GM21360 (cell line): ENCODE results near the gene HNRNPUL1.
A peak's percentile ranks its signal among the peaks of the same experiment; 100 is the strongest.

Source experiments
- ATAC-seq: cut with Tn5 transposase; IDR thresholded peaks from one replicate; pipeline ENCODE4 v1.9.1; 2021; ENCODE audit warnings: mild to moderate bottlenecking, moderate library complexity; ENCODE audit not compliant: unreplicated experiment

Gene HNRNPUL1

GRCh38 chr19:41307090-41307875 lies 43.1 kb downstream of the HNRNPUL1 start:
- no peak for ATAC-seq

DNA sequence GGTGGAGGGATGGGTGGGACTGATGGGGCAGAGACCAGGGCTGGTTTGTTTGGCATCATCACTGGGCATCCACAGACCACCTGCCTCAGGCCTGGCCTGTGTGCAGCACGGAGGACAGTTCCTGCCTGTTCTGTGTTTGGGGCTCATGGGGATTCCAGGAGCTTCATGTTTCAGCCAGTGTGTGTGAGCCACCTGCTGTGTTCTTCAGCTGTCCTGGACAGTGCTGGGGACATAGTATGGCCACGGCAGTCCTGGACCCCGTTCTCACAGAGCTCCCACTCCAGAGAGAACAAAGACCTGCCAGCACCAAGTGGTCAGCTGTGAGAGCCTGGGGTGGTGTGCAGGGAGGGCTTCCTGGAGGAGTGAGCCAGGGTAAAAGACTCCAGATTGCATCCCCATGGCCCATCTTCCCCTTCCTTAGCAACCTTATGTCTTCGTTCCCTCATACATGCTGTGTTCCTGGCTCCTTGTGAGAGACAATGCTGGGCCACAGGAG lies 43.8 kb downstream of the HNRNPUL1 start:
- ATAC-seq: no peak

GRCh38 chr19:41308450-41309179 lies 44.4 kb downstream of the HNRNPUL1 start:
- ATAC-seq: no peak

DNA sequence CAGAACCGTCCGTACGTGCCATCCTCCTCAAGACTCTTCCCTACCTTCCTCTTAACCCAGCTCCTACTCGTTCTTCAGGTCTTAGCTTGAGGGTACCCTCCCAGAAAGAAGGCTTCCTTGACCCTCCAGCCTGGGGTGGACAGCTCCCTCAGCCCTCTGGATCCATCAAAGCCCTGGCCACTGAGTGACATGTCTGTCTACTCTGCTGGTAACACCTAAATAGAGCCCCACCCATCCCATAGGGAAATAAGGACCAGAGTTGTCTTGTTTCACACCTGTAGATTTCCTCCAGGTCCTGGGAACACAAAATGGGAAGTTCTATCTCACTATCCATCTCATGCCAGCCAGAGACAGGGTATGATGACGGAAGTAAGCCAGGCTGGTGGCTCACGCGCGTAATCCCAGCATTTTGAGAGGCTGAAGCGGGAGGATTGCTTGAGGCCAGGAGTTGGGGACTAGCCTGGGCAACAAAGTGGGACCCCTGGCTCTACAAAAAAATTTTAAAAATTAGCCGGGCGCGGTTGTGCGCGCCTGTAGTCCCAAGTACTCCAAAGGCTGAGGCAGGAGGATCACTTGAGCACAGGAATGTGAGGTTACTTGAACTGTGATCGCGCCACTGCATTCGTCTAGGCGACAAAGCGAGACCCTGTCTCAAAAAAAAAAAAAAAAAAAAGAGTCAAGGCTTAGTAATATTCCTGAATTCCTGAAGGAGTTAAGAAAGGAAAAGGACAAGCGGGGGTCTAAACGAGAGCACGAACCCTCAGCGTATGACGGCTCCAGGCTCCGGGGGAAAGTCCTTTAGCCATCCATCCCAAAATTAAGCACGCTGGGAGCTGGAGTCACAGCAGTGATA lies 45.2 kb downstream of the HNRNPUL1 start:
- no peak for ATAC-seq

DNA sequence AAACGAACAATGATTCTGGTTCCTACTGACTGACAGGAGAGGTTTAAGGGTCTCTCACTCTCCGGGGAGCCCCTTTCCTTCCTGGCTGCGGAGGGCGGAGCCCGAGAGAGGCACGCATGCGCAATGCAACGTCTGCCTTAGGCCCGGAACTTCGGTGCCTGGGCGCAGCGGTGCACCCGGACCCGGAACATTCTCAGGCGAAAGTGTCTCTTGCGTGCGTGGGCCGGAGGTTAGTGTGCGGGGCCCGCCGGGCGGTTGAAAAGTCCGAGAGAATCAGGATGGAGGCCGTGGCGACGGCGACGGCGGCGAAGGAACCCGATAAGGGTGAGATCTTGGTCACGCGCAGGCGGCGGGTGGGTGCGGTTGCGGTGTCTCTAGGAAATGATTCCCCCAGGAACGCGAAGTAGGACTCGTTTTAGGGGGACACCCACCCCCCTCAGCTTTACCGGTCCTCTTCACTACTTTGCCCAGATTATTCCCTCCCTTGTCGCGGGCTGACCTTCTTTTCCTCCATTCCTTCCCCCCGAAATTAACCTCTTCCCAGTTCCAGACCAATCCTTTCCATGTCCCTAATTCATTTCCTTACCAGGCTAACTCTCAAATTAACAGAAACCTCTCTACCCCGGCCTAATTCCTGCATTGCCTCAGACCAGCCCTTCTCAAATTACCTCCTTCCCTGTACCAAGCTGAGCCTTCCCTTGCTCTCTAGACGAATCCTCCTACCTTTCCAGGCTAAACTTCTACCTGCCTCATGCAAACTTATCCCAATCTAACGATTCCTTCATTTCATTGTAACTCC lies 46.1 kb downstream of the HNRNPUL1 start, which contains the start of gene CCDC97:
Gene CCDC97 (plus strand): TSS at position 140 of the 799 bp plus-strand sequence. CDS start 139 bp downstream, at position 279.
- ATAC-seq: peak; percentile 53

GRCh38 chr19:41311072-41311471 lies 46.9 kb downstream of the HNRNPUL1 start:
- ATAC-seq: no peak

DNA sequence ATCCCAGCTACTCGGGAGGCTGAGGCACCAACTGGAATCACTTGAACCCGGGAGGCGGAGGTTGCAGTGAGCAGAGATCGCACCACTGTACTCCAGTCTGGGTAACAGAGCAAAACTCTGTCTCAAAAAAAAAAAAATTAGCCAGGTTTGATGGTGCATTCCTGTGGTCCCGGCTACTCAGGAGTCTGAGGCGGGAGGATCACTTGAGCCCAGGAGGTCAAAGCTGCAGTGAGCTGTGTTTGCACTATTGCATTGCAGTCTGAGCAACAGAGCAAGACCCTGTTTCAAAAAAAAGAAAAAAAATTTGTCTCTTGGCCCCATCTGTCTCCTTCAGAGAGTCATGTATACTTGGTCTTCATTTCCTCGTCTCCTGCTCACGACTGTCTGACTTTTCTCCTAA lies 47.4 kb downstream of the HNRNPUL1 start:
- no peak for ATAC-seq

DNA sequence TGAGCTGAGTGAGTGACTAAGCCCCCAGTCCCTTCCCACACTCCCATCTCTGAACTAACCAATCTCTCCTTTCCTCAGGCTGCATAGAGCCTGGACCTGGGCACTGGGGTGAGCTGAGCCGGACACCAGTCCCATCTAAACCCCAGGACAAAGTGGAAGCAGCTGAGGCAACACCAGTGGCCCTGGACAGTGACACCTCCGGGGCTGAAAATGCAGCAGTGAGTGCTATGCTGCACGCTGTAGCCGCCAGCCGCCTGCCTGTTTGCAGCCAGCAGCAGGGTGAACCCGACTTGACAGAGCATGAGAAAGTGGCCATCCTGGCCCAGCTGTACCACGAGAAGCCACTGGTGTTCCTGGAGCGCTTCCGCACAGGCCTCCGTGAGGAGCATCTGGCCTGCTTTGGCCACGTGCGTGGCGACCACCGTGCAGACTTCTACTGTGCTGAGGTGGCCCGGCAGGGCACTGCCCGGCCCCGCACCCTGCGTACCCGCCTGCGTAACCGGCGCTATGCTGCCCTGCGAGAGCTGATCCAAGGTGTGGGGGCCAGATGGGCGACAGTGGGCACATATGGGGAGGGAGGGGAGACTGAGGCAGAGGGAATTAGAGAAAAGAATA lies 52.2 kb downstream of the HNRNPUL1 start:
- ATAC-seq: no peak

- no peak for ATAC-seq
Observed at GRCh38 chr19:41318696-41319499, 54.7 kb downstream of the HNRNPUL1 start.

GRCh38 chr19:41319500-41320184 lies 55.5 kb downstream of the HNRNPUL1 start:
- no peak for ATAC-seq

DNA sequence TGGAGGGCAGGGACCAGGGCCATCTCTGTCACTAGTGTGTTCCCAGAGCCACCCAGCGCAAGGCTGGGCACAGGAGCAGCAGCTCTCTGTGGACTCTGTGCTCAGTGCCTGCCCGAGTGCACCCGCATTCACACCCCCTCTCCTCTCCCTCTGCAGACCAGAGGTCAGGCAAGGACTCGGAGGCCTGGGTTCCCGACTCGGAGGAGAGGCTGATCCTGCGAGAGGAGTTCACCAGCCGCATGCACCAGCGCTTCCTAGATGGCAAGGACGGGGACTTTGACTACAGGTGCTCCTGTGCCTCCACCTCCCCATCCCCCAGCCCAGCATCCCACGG lies 56.0 kb downstream of the HNRNPUL1 start:
- ATAC-seq: no peak

DNA sequence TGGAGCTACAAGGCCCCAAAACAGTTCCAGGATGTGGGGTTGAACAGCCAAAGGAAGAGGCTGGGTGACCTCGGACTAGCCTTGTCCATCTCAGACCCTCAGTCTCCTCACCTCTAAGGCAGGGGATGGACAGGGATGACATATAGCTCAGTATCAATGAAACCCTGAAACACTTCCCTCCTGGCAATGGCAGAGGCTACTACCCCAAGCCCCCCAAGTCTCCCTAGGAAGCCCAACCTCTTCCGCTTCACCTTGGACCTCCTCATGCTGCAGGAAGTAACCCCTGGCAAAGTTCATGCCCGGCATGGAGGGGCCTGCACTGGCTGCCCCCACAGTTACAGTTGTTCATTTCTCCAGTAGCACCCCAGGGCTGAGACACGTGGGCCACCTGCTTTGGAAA lies 56.4 kb downstream of the HNRNPUL1 start:
- ATAC-seq: no peak

DNA sequence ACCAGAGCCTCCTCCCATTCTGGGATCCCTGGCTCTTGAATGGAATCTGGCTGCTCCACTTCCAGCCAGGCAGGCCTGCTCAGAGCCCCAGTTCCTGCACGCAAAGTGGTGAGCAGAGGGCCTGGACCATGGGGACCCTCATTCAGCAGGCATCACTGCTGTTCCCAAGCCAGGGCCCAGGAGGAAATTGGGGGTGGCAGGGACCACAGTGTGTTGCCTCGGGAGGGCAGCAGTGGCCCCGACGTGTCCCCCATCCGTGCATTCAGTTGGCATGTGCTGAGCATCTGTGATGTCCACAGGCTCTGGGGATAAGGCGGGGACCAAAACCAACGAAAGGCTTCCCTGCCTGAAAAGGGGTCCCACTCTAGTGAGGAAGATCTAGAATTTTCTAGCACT lies 57.0 kb downstream of the HNRNPUL1 start:
- no peak for ATAC-seq

- no peak for ATAC-seq
Observed at GRCh38 chr19:41321600-41322270, 57.6 kb downstream of the HNRNPUL1 start.

DNA sequence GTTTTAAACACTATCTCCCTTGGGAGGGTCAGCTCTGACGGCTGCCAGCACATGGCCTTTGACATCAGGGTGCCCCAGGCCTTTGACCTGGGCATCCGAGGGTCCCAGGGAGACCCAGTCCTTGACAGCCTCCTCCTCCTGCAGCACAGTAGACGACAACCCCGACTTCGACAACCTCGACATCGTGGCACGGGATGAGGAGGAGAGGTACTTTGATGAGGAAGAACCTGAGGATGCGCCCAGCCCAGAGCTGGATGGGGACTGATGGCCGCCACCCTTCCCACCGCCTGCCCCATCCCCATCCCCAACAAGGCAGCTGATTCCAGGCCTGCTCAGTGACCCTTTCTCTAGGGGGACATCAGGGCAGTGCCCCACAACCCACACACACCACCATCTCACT lies 58.3 kb downstream of the HNRNPUL1 start:
- ATAC-seq: no peak

DNA sequence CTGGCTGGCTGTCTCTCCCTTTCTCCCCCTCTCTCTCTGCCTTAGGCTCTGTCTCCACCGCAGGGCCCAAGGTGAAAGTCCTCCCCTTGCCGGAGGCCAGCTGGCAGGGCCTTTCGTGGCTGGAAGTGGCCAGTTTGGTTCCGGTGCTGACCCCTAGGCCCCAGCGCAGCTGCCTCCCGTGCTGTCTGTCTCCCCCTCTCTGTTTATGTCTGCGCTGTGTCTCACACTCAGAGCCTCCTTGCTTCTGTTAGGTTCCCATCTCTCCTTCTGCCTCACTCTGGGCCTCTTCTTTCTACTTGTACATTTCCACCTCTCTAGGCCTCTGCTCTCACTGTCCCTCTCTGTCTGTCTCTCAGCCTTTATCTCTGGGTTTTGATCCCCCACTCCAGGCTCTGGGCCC lies 58.9 kb downstream of the HNRNPUL1 start:
- ATAC-seq: no peak

- ATAC-seq: no peak
Observed at GRCh38 chr19:41323430-41324125, 59.4 kb downstream of the HNRNPUL1 start.
